Activated B cell treated with CpG ODN at 0.5 μM for 24 hours (primary cell): ENCODE results near the gene ZBTB46. TPM values are rescaled to one million over a fixed set of nuclear protein-coding genes. Genes with fewer than 3 reads are reported as not detected.

Experiments
- ATAC-seq: fragments of 200-7000 bp; cut with Tn5 transposase; one replicate; pipeline ENCODE4 v1.10.0; 2021; ENCODE audit warnings: low read depth, mild to moderate bottlenecking, moderate library complexity
- CTCF ChIA-PET: fragments of 350-600 bp; sonication (Branson Sonifier 250); formaldehyde crosslinking; loops from one replicate; lab custom pipeline; 2021; ENCODE audit warnings: antibody characterized with exemption; lab: Charles Lee
- POLR2A ChIA-PET: fragments of 350-600 bp; sonication (Branson Sonifier 250); formaldehyde crosslinking; loops from one replicate; lab custom pipeline; 2021; ENCODE audit warnings: antibody characterized with exemption; lab: Charles Lee
- DNase-seq: peaks from one replicate; pipeline ENCODE4 v3.0.0; 2022
- H3K27ac Mint-ChIP-seq: one replicate; pipeline ENCODE4 v1.8.0; 2020; ENCODE audit warnings: mixed read lengths
- H3K27me3 Mint-ChIP-seq: one replicate; pipeline ENCODE4 v1.8.0; 2021; ENCODE audit warnings: mixed read lengths
- H3K36me3 Mint-ChIP-seq: one replicate; pipeline ENCODE4 v1.8.0; 2021; ENCODE audit warnings: low read depth, mixed read lengths
- H3K4me1 Mint-ChIP-seq: one replicate; pipeline ENCODE4 v1.8.0; 2021; ENCODE audit warnings: mixed read lengths
- H3K4me3 Mint-ChIP-seq: one replicate; pipeline ENCODE4 v1.8.0; 2020; ENCODE audit warnings: mild to moderate bottlenecking, mixed read lengths
- H3K9me3 Mint-ChIP-seq: one replicate; pipeline ENCODE4 v1.8.0; 2020; ENCODE audit warnings: mixed read lengths
- CTCF ChIP-seq: fragments of 200-600 bp; IDR thresholded peaks from one replicate; pipeline ENCODE4 v1.8.0; 2022; ENCODE audit warnings: antibody characterized with exemption, mild to moderate bottlenecking
- intact Hi-C: fragments of 100-400 bp; cut with micrococcal nuclease; formaldehyde crosslinking; loops from one replicate; pipeline ENCODE4 v1.15.1; 2024
- total RNA-seq: library from RNA; stranded (reverse); gene quantifications from 2 replicates; pipeline ENCODE4 v1.2.3, GENCODE V29; 2022

The ZBTB46 gene
- total RNA-seq, 1 donor from 2014 or later = 0.49 TPM

DNA sequence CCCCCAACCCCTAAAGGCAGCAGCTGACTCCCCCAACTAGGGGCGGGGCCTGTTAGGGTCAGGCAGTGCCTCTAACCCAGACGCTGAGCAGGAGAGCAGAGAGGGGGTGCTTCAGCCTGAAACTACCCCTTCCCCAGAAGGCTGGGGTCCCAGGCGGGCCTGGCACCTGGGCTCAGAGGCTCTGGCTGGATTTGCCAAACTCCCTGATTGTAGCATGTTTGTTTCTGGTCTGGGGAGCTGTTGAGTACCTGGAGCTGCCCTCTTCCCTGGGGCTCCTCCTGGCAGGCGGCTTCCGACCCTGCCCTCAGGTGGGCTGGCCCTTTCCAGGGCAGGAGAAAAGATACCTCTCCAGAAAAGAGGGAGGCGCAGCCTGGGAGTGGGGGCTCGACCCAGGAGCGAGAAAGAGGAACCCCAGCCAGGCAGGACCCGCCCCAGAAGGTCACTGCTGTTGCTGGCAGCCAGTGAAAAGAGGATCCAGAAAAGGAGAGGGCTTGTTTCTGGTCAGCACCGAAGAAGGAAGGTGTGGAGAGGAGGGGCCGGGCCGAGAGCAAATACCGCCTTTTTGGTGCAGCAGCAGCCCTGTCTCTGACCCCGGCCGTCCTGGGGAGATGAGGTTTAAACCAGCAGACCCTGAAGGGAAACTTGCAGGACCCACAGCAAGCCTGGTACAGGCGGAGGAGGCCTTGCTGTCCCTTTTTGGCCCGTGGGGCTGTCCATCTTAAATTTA, 29.4 kb upstream of the ZBTB46 start:
- H3K27me3 Mint-ChIP-seq = no peaks in the 10 kb centered on the region
- peaks cover 47% of the 10 kb centered on the region for H3K4me1 Mint-ChIP-seq
- no peak for TF ChIP-seq CTCF
- H3K9me3 Mint-ChIP-seq = no peaks in the 10 kb centered on the region
- no peak overlapping the region for H3K4me3 Mint-ChIP-seq
- DNase-seq = no peak
- no peak for ATAC-seq
- intact Hi-C loops = loop anchor here (5.0 to 10.0 kb wide), 2 partner anchors 233 to 244 kb away; partner anchors contain the start of genes GMEB2 and NPBWR2
- H3K27ac Mint-ChIP-seq = no peak overlapping the region
- peaks cover 17% of the 10 kb centered on the region for H3K36me3 Mint-ChIP-seq
- CTCF ChIA-PET = no interaction called here
- POLR2A ChIA-PET = no interaction called here

- Mint-ChIP-seq H3K27ac (peak overlapping the region; percentile 8), H3K4me3 (peak overlapping the region; percentile 55), H3K36me3 (peaks cover 12% of the 10 kb centered on the region), H3K9me3 (no peaks in the 10 kb centered on the region), H3K27me3 (no peaks in the 10 kb centered on the region), H3K4me1 (peaks cover 42% of the 10 kb centered on the region)
- no peak for DNase-seq
- intact Hi-C loops = no loop called here
- CTCF ChIA-PET = no interaction called here
- TF ChIP-seq CTCF = no peak
- ATAC-seq = no peak
- POLR2A ChIA-PET = no interaction called here
Observed at GRCh38 chr20:63859166-63859699, 28.2 kb upstream of the ZBTB46 start.

- TF ChIP-seq CTCF = no peak
- peaks cover 35% of the 10 kb centered on the region for H3K4me1 Mint-ChIP-seq
- peaks cover 9% of the 10 kb centered on the region for H3K36me3 Mint-ChIP-seq
- no peak for DNase-seq
- ATAC-seq = peak; percentile 36
- ChIA-PET POLR2A (no interaction called here), CTCF (no interaction called here)
- H3K9me3 Mint-ChIP-seq = no peaks in the 10 kb centered on the region
- intact Hi-C loops = no loop called here
- H3K27ac Mint-ChIP-seq = no peak overlapping the region
- no peaks in the 10 kb centered on the region for H3K27me3 Mint-ChIP-seq
- peak overlapping the region; percentile 55 for H3K4me3 Mint-ChIP-seq
Observed at GRCh38 chr20:63858393-63859165, 27.5 kb upstream of the ZBTB46 start.

DNA sequence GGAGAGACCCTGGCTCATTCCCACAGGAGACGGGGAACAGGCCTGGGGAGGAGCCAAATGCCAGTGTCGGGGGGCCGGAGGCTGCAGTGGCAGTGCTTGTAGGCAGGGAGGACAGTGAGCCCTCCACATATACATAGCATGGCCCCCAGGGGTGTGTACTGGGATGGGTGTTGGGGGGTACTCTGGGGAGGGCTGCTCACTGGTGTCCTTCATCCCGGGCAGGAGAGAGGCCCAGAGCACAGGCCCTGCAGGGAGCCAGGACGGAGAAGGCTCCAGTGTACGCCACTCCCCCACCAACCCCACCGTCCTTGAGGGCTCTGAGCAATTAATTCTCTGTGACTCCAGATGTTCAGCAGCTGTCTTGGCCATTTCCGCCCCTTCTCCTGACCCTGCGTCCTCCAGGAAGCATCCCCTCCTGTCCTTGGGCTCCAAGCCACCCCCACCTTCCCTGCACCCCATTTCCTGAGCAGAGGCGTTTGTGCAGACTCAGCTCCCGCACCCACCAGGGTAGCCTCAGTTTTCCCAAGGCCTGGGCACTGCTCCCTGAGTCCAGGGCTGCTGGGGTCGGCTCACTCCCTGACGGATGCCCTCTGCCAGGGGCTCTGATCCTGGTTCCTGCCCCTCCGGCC, 26.8 kb upstream of the ZBTB46 start:
- Mint-ChIP-seq H3K36me3 (peaks cover 4% of the 10 kb centered on the region), H3K9me3 (no peaks in the 10 kb centered on the region), H3K4me3 (peak overlapping the region; percentile 28), H3K27me3 (no peaks in the 10 kb centered on the region), H3K27ac (no peak overlapping the region), H3K4me1 (peaks cover 29% of the 10 kb centered on the region)
- POLR2A ChIA-PET = interaction anchor here (0.6 kb wide), 1 partner anchor 70 kb away, joined by 4 read pairs; no protein-coding TSS in a partner anchor
- no peak for ATAC-seq
- CTCF ChIA-PET = no interaction called here
- intact Hi-C loops = no loop called here
- TF ChIP-seq CTCF = no peak
- DNase-seq = no peak
